Tibial artery (tissue), 4 donors: ENCODE results near the gene CLDN4.

Source experiments
- DNase-seq, 2 donors: peaks; one replicate each; pipeline ENCODE4 v3.0.0-alpha.2; 2019
- H3K27ac ChIP-seq, 2 donors: fragments of 200-600 bp; sonication (generic) in 1 of 2; 1 replicate in 1 of 2; 2 replicates in 1 of 2; pipeline ENCODE4 v1.5.1; 2018 to 2019; ENCODE audit warnings: mild to moderate bottlenecking in 1 of 2
- H3K27me3 ChIP-seq, 2 donors: fragments of 200-600 bp; sonication (generic) in 1 of 2; one replicate each; pipeline versions ENCODE4 v1.5.1 to v1.6.0; 2016 to 2019
- H3K36me3 ChIP-seq, 3 donors: fragments of 200-600 bp; sonication (generic) in 2 of 3; one replicate each; pipeline ENCODE4 v1.5.1; 2016 to 2019; ENCODE audit warnings: mild to moderate bottlenecking in 2 of 3
- H3K4me1 ChIP-seq, 4 donors: fragments of 200-600 bp; sonication (generic) in 2 of 4; 1 replicate in 3 of 4; 2 replicates in 1 of 4; pipeline ENCODE4 v1.5.1; 2016 to 2019
- H3K4me3 ChIP-seq, 2 donors: fragments of 200-600 bp; sonication (generic) in 1 of 2; 1 replicate in 1 of 2; 2 replicates in 1 of 2; pipeline ENCODE4 v1.5.1; 2018 to 2019; ENCODE audit warnings: mild to moderate bottlenecking in 2 of 2
- H3K9me3 ChIP-seq, 3 donors: fragments of 200-600 bp; sonication (generic) in 1 of 3; one replicate each; pipeline ENCODE4 v1.5.1; 2016 to 2019
- CTCF ChIP-seq, 2 experiments: fragments of 200-600 bp in 1 of 2; fragments of 450-650 bp in 1 of 2; IDR thresholded peaks; one replicate each; pipeline ENCODE4 v1.5.1; 2017 to 2019; ENCODE audit warnings: antibody characterized with exemption in 2 of 2, mild to moderate bottlenecking in 1 of 2, moderate library complexity in 1 of 2
- intact Hi-C: fragments of 100-400 bp; cut with DNase I; formaldehyde crosslinking; loops from one replicate; pipeline ENCODE4 v1.15.0; 2023; ENCODE audit warnings: low total_unique reads

CLDN4 gene

GRCh38 chr7:73861305-73861704, 30.5 kb downstream of the CLDN4 start:
- Histone ChIP-seq H3K27me3 (no peaks in the 10 kb centered on the region), H3K4me1 (no peaks in the 10 kb centered on the region), H3K36me3 (no peaks in the 10 kb centered on the region), H3K27ac (no peak overlapping the region), H3K9me3 (no peaks in the 10 kb centered on the region), H3K4me3 (no peak overlapping the region)
- TF ChIP-seq CTCF (IDR thresholded peaks at IDR 0.05), result no peak
- intact Hi-C loops, result loop anchor here (5.0 kb wide), 1 partner anchor 326 kb away; no protein-coding TSS in a partner anchor
- DNase-seq, result no peak

DNA sequence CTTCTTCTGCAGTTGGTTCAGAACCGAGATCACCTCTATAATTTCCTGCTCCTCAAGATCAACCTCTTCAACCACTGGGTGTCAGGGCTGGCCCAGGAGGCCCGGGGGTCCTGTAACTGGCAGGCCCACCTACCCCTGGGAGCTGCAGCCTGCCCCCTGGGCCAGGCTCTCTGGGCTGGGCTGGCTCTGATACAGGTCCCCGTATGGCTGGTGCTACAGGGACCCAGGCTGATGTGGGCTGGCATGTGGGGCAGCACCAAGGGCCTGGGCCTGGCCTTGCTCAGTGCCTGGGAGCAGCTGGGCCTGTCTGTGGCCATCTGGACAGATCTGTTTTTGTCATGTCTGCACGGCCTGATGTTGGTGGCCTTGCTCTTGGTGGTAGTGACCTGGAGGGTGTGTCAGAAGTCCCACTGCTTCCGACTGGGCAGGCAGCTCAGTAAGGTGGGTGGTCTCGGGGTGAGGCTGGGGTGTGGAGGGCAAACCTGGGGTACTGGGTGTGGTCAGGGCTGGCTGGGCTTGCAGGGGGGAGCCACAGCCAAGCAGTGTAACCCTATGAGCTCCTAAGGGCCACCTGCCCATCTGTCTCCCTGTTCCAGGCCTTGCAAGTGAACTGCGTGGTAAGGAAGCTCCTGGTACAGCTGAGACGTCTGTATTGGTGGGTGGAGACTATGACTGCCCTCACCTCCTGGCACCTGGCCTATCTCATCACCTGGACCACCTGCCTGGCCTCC, 34.4 kb downstream of the CLDN4 start:
- Histone ChIP-seq H3K4me1 (peaks cover 4 to 23% (median 20%) of the 10 kb centered on the region in 4 donors), H3K36me3 (no peaks in the 10 kb centered on the region), H3K9me3 (no peaks in the 10 kb centered on the region), H3K4me3 (no peak overlapping the region), H3K27me3 (no peaks in the 10 kb centered on the region), H3K27ac (no peak overlapping the region)
- DNase-seq, result no peak
- intact Hi-C loops, result loop anchor here (5.0 kb wide), 3 partner anchors 322 to 532 kb away; no protein-coding TSS in a partner anchor
- no peak for TF ChIP-seq CTCF (IDR thresholded peaks at IDR 0.05)

- no peaks in the 10 kb centered on the region for H3K36me3 ChIP-seq
- peaks cover 4 to 31% (median 26%) of the 10 kb centered on the region in 4 donors for H3K4me1 ChIP-seq
- TF ChIP-seq CTCF (IDR thresholded peaks at IDR 0.05), result peak; percentile 75 to 84
- DNase-seq, result peak in 1 of 2 donors; percentile 49
- no peak overlapping the region for H3K27ac ChIP-seq
- no peaks in the 10 kb centered on the region for H3K9me3 ChIP-seq
- intact Hi-C loops, result loop anchor here (2.0 to 5.0 kb wide), 3 partner anchors 161 to 531 kb away; no protein-coding TSS in a partner anchor
- H3K27me3 ChIP-seq, result no peaks in the 10 kb centered on the region
- H3K4me3 ChIP-seq, result no peak overlapping the region
These were observed 35.1 kb downstream of the CLDN4 start for GRCh38 chr7:73865738-73866445.

DNA sequence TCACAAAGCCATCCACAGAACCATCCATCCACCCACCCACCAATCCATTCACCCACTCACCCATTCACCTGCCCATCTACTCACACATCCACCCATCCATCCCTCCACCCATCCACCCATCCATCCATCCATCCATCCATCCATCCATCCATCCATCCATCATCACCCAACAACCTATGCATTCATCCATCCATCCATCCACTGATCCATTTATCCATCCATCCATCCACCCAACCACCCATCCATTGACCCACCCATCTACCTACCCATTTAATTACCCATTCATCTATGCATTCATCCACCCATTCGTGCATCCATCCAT, 35.6 kb downstream of the CLDN4 start:
- Histone ChIP-seq H3K27me3 (no peaks in the 10 kb centered on the region), H3K36me3 (no peaks in the 10 kb centered on the region), H3K4me3 (no peak overlapping the region), H3K4me1 (peaks cover 4 to 36% (median 31%) of the 10 kb centered on the region in 4 donors), H3K27ac (no peak overlapping the region), H3K9me3 (no peaks in the 10 kb centered on the region)
- intact Hi-C loops, result loop anchor here (2.0 to 5.0 kb wide), 3 partner anchors 160 to 531 kb away; no protein-coding TSS in a partner anchor
- no peak for DNase-seq
- no peak for TF ChIP-seq CTCF (IDR thresholded peaks at IDR 0.05)

GRCh38 chr7:73869011-73869798, 38.4 kb downstream of the CLDN4 start:
- Histone ChIP-seq H3K27ac (peak overlapping the region; percentile 90 to 94), H3K36me3 (no peaks in the 10 kb centered on the region), H3K27me3 (no peaks in the 10 kb centered on the region), H3K4me1 (peaks cover 4 to 58% (median 48%) of the 10 kb centered on the region in 4 donors), H3K4me3 (no peak overlapping the region), H3K9me3 (no peaks in the 10 kb centered on the region)
- intact Hi-C loops, result loop anchor here (5.0 kb wide), 2 partner anchors 338 to 528 kb away; no protein-coding TSS in a partner anchor
- TF ChIP-seq CTCF (IDR thresholded peaks at IDR 0.05), result no peak
- peak in 1 of 2 donors; percentile 85 for DNase-seq
